ENCODE measurements around the gene PSD.

PSD gene

GRCh38 chr10:102419269-102420180 lies 940 bp upstream of the PSD start:
- peak; percentile 46 for DNase-seq

- no peak for DNase-seq
Measured at GRCh38 chr10:102416695-102417094, 1.9 kb downstream of the PSD start.

- no peak for DNase-seq
Measured at GRCh38 chr10:102416283-102416682, 2.3 kb downstream of the PSD start.

- no peak for DNase-seq
Measured at GRCh38 chr10:102414749-102415148, 3.8 kb downstream of the PSD start.

- DNase-seq, result no peak
Measured at GRCh38 chr10:102413806-102414561, 4.6 kb downstream of the PSD start.

- DNase-seq, result peak; percentile 57
Measured at GRCh38 chr10:102413053-102413705, 5.4 kb downstream of the PSD start.

GRCh38 chr10:102412293-102412692 lies 6.3 kb downstream of the PSD start:
- DNase-seq, result no peak

- no peak for DNase-seq
Measured at GRCh38 chr10:102411341-102412255, 7.0 kb downstream of the PSD start.

GRCh38 chr10:102410429-102411073 lies 8.0 kb downstream of the PSD start:
- DNase-seq, result peak; percentile 53

GRCh38 chr10:102409604-102410428 lies 8.8 kb downstream of the PSD start:
- DNase-seq, result no peak

GRCh38 chr10:102408728-102409603 lies 9.6 kb downstream of the PSD start:
- peak; percentile 71 for DNase-seq

- DNase-seq, result no peak
Measured at GRCh38 chr10:102408131-102408727, 10.4 kb downstream of the PSD start.

GRCh38 chr10:102407425-102408130 lies 11.0 kb downstream of the PSD start:
- no peak for DNase-seq

- no peak for DNase-seq
Measured at GRCh38 chr10:102406815-102407214, 11.8 kb downstream of the PSD start.

- DNase-seq, result no peak
Measured at GRCh38 chr10:102405632-102406031, 13.0 kb downstream of the PSD start.

- no peak for DNase-seq
Measured at GRCh38 chr10:102405108-102405571, 13.4 kb downstream of the PSD start.

- no peak for DNase-seq
Measured at GRCh38 chr10:102404361-102405107, 14.1 kb downstream of the PSD start.

- DNase-seq, result no peak
Measured at GRCh38 chr10:102403115-102403514, 15.5 kb downstream of the PSD start.

Data from CD4-positive, alpha-beta T cell treated with Interferon gamma for 1 hour (primary cell).